ENCODE results near the gene GRPEL2. TPM values are rescaled to one million over a fixed set of nuclear protein-coding genes. Genes with fewer than 3 reads are reported as not detected.

The GRPEL2 gene
- total RNA-seq, 1 experiment from 2014 or later = 36.8 TPM

DNA sequence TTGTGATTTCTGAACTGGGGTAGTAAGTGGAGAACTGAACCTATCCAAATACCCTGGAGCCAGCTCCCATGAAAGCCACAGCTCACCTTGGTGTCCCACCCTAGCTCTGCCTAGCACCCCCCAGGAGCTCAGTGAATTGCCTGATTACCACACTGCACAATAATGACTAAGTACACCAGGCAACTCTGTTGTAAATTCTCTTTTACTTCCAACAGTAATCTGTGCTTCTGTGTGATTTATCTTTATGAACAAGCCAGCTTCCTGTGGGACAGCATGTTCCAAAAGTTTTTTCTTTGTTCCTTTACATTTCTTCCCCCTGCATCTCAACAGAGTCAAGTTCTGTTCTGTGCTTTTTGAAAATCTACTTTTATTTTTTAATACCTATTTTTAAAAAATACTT is 22.1 kb upstream of the GRPEL2 start:
- DNase-seq = no peak
- no peak overlapping the region for H3K4me3 ChIP-seq (ENCODE audit: low read depth, low read length)
- intact Hi-C loops (cut with micrococcal nuclease; ENCODE audit: unreplicated experiment) = no loop called here
- no peaks in the 10 kb centered on the region for H3K36me3 ChIP-seq (ENCODE audit: control insufficient read depth, insufficient read depth, low read length)
- Mint-ChIP-seq H3K4me1 (ENCODE audit: low read depth, unreplicated experiment) (peaks cover 11% of the 10 kb centered on the region), H3K4me3 (ENCODE audit: unreplicated experiment) (no peak overlapping the region), H3K36me3 (ENCODE audit: insufficient read depth, unreplicated experiment) (no peaks in the 10 kb centered on the region), H3K27ac (ENCODE audit: unreplicated experiment) (no peak overlapping the region), H3K9me3 (ENCODE audit: unreplicated experiment) (no peaks in the 10 kb centered on the region), H3K27me3 (ENCODE audit: insufficient read depth, unreplicated experiment) (no peaks in the 10 kb centered on the region)
- H3K9me3 ChIP-seq = no peaks in the 10 kb centered on the region
- BruUV-seq (replicated peaks) = no TSS peak
- ChIA-PET CTCF (interaction anchor here (1.3 kb wide), 1 partner anchor 44 kb away, joined by 4 read pairs; no protein-coding TSS in a partner anchor), POLR2A (interaction anchor here (1.4 kb wide), 1 partner anchor 22 kb away, joined by 4 read pairs; the partner anchor contains the start of gene GRPEL2)
- peaks cover 23% of the 10 kb centered on the region for H3K4me1 ChIP-seq
- no peak for TF ChIP-seq CTCF (IDR thresholded peaks at IDR 0.05; ENCODE audit: insufficient read depth in 1 of 2, low read depth in 1 of 2, low read length in 1 of 2, severe bottlenecking in 1 of 2, unreplicated experiment in 1 of 2)
- no peaks in the 10 kb centered on the region for H3K27me3 ChIP-seq (replicated peaks; ENCODE audit: control insufficient read depth, insufficient read depth, low read length)

GRCh38 chr5:149323621-149324205 is 21.6 kb upstream of the GRPEL2 start:
- H3K4me3 Mint-ChIP-seq (ENCODE audit: unreplicated experiment) = no peak overlapping the region
- no peaks in the 10 kb centered on the region for H3K9me3 Mint-ChIP-seq (ENCODE audit: unreplicated experiment)
- H3K27me3 Mint-ChIP-seq (ENCODE audit: insufficient read depth, unreplicated experiment) = no peaks in the 10 kb centered on the region
- no peaks in the 10 kb centered on the region for H3K36me3 Mint-ChIP-seq (ENCODE audit: insufficient read depth, unreplicated experiment)
- POLR2A ChIA-PET = interaction anchor here (1.4 kb wide), 1 partner anchor 22 kb away, joined by 4 read pairs; the partner anchor contains the start of gene GRPEL2
- Histone ChIP-seq H3K9me3 (no peaks in the 10 kb centered on the region), H3K27me3 (replicated peaks; ENCODE audit: control insufficient read depth, insufficient read depth, low read length) (no peaks in the 10 kb centered on the region), H3K4me3 (ENCODE audit: low read depth, low read length) (no peak overlapping the region), H3K36me3 (ENCODE audit: control insufficient read depth, insufficient read depth, low read length) (no peaks in the 10 kb centered on the region), H3K4me1 (peaks cover 23% of the 10 kb centered on the region)
- no TSS peak for BruUV-seq (replicated peaks)
- peaks cover 11% of the 10 kb centered on the region for H3K4me1 Mint-ChIP-seq (ENCODE audit: low read depth, unreplicated experiment)
- no peak overlapping the region for H3K27ac Mint-ChIP-seq (ENCODE audit: unreplicated experiment)
- no peak for DNase-seq
- intact Hi-C loops (cut with micrococcal nuclease; ENCODE audit: unreplicated experiment) = no loop called here
- CTCF ChIA-PET = interaction anchor here (1.3 kb wide), 1 partner anchor 44 kb away, joined by 4 read pairs; no protein-coding TSS in a partner anchor
- no peak for TF ChIP-seq CTCF (IDR thresholded peaks at IDR 0.05; ENCODE audit: insufficient read depth in 1 of 2, low read depth in 1 of 2, low read length in 1 of 2, severe bottlenecking in 1 of 2, unreplicated experiment in 1 of 2)

DNA sequence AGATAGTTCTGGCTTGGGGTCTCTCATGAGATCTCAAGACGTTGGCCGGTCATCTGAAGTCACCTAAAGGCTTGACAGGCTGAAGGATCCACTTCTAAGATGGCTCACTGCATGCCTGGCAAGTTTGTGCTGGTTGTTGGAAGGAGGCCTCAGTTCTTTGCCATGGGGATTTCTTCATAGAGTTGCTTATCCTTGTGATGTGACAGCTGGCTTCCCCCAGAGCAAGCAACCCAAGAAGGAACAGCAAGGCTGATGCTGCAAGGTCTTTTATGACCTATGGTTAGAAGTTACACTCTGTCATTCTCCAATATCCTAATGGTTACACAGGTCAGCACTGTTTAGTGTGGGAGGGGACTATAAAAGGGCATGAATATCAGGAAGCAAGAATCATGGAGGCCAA is 20.7 kb upstream of the GRPEL2 start:
- ChIA-PET POLR2A (no interaction called here), CTCF (no interaction called here)

More for the DNA sequence above, 20.7 kb upstream of the GRPEL2 start:
- no peak for DNase-seq
- no peaks in the 10 kb centered on the region for H3K36me3 Mint-ChIP-seq (ENCODE audit: insufficient read depth, unreplicated experiment)
- H3K36me3 ChIP-seq (ENCODE audit: control insufficient read depth, insufficient read depth, low read length) = no peaks in the 10 kb centered on the region
- no peaks in the 10 kb centered on the region for H3K9me3 ChIP-seq
- no peak for TF ChIP-seq CTCF (IDR thresholded peaks at IDR 0.05; ENCODE audit: insufficient read depth in 1 of 2, low read depth in 1 of 2, low read length in 1 of 2, severe bottlenecking in 1 of 2, unreplicated experiment in 1 of 2)
- no peak overlapping the region for H3K4me3 ChIP-seq (ENCODE audit: low read depth, low read length)
- no peaks in the 10 kb centered on the region for H3K27me3 ChIP-seq (replicated peaks; ENCODE audit: control insufficient read depth, insufficient read depth, low read length)
- intact Hi-C loops (cut with micrococcal nuclease; ENCODE audit: unreplicated experiment) = no loop called here
- H3K4me1 Mint-ChIP-seq (ENCODE audit: low read depth, unreplicated experiment) = peaks cover 11% of the 10 kb centered on the region
- H3K27ac Mint-ChIP-seq (ENCODE audit: unreplicated experiment) = no peak overlapping the region
- no TSS peak for BruUV-seq (replicated peaks)
- H3K27me3 Mint-ChIP-seq (ENCODE audit: insufficient read depth, unreplicated experiment) = no peaks in the 10 kb centered on the region
- H3K9me3 Mint-ChIP-seq (ENCODE audit: unreplicated experiment) = no peaks in the 10 kb centered on the region
- H3K4me3 Mint-ChIP-seq (ENCODE audit: unreplicated experiment) = no peak overlapping the region
- peaks cover 23% of the 10 kb centered on the region for H3K4me1 ChIP-seq

All from Caco-2 (cell line).